GM18517 (cell line): ENCODE measurements around the gene NLRC5.
"Not testable (repeated sequence)": the region's sequence is repeated elsewhere in the genome, so short reads cannot be mapped to it uniquely, and the experiment has no call there.

Experiments
- ATAC-seq: cut with Tn5 transposase; IDR thresholded peaks from one replicate; pipeline ENCODE4 v1.9.1; 2021; ENCODE audit warnings: mild to moderate bottlenecking, moderate library complexity; ENCODE audit not compliant: unreplicated experiment

Gene NLRC5

DNA sequence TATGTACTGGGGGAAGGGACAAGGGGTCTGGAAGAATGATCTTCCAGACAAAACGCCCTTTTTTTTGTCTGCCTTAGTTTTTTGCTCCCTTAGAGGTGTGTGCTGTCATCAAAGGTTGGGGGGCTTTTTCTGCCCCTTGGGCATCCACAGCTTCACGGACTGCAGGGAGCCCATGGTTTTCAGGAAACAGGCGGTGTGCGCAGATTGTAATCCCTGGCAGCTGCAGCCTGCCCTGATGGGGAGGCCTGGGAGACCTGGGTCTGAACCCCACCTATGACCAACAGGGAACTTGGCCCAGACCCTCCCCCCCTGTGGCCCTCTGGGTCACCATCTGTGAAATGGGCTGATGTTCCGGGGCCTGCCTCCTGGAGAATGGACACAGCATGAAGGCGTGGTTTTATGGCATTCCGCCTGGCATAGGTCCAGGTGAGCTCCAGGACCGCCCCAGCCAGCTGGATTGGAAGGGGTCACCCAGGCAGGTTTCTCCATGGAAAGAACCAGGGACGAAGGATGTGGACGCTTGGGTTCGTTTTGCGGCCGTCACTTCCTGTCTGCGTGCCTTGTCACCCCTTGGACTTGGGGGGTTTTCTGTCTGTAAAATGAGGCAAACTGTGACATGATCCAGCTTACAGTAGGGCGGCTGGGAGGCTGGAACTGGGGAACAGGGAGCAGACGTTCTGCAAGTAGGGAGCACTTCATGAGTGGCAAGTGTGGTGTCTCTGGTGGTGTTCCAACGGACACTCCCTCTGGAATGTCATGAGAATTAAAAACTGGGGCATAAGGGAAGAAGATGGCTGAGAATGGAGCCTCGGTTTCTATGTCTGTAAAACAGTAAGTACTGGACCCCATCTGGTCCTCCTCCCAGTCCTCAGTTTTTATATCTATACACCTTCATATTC, 104.6 kb downstream of the NLRC5 start:
- ATAC-seq = no peak

DNA sequence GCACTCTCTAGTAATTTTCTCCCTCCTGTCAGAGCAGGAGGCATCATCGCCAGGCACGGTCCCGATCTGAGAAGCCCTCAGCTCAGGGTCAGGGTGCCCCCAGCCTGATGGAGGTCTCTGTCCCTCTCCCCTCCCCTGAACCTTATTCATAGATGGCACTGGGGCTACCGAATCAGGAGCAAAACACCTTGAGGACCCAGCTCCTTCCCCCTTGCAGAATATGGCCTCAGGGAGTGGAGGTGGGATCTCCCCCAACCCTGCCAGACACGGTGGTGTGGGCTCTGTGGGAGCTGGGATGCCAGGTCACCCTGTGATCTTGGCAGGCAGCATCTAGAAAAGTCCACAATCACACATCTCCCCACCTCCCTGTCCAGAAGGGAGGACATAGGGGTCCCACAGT, 105.6 kb downstream of the NLRC5 start:
- ATAC-seq = no peak

GRCh38 chr16:57096192-57096591, 106.8 kb downstream of the NLRC5 start:
- ATAC-seq = no peak

- ATAC-seq = no peak
These were observed 107.4 kb downstream of the NLRC5 start for GRCh38 chr16:57096793-57097192.

- ATAC-seq = no peak
These were observed 109.0 kb downstream of the NLRC5 start for GRCh38 chr16:57098188-57098841.

GRCh38 chr16:57099965-57100364, 110.6 kb downstream of the NLRC5 start:
- not testable (repeated sequence) for ATAC-seq

- ATAC-seq = no peak
These were observed 111.1 kb downstream of the NLRC5 start for GRCh38 chr16:57100445-57100844.

GRCh38 chr16:57102888-57103851, 113.8 kb downstream of the NLRC5 start:
- ATAC-seq = no peak

GRCh38 chr16:57104706-57105105, 115.3 kb downstream of the NLRC5 start:
- ATAC-seq = no peak

DNA sequence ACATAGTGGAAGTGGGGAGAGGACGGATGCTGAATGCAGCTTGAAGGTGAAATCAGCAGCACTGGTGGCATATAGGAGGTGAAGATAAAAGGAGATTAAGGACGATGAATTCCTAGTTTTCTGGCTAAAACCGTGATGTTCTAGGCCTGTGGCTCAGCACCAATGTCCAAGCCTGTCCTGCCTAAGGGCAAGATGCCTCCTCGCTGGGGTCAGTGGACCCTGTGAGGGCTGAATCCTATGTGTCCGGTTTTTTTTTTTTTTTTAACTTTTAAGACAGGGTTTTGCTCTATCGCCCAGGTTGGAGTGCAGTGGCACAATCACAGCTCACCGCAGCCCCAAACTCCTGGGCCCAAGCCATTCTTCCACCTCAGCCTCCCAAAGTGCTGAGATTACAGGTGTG, 115.8 kb downstream of the NLRC5 start:
- no peak for ATAC-seq

GRCh38 chr16:57106767-57107166, 117.4 kb downstream of the NLRC5 start:
- no peak for ATAC-seq

GRCh38 chr16:57107321-57107922, 118.1 kb downstream of the NLRC5 start:
- ATAC-seq = no peak

GRCh38 chr16:57108432-57108831, 119.1 kb downstream of the NLRC5 start:
- ATAC-seq = no peak

DNA sequence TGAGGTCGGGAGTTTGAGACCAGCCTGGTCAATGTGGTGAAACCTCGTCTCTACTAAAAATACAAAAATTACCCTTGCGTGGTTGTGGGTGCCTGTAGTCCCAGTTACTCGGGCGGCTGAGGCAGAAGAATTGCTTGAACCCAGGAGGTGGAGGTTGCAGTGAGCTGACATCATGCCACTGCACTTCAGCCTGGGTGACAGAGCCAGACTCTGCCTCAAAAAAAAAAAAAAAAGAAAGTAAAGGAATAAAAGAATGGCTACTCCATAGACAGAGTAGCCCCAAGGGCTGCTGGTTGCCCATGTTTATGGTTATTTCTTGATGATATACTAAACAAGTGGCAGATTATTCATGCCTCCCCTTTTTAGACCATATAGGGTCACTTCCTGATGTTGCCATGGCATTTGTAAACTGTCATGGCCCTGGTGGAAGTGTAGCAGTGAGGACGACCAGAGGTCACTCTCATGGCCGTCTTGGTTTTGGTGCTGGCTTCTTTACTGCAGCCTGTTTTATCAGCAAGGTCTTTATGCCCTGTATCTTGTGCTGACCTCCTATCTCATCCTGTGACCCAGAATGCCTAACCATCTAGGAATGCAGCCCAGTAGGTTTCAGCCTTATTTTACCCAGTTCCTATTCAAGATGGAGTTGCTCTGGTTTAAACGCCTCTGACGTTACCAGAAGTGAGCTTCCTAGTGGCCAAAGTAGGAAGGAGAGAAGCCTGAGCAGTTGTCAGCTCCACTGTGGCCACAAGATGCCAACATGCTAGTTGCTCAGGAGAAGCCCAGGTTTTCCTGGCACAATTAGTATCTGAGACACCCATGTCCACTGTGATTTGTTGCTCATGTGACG, 120.1 kb downstream of the NLRC5 start:
- ATAC-seq = not testable (repeated sequence)

DNA sequence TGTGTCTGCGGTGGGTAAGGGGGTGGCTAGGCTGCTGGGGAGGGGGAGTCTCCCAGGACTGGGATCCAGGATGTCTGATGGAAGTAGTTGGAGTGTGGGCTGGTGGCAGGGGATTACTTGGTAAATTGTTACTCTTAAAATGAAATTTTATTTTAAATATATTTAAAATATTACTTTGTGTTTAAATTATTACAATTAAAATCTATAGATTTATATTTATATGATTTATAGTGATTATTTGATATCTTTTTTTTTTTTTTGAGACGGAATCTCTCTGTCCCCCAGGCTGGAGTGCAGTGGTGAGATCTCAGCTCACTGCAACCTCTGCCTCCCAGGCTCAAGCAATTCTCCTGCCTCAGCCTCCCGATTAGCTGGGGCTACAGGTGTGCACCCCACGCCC, 121.6 kb downstream of the NLRC5 start:
- ATAC-seq = no peak

GRCh38 chr16:57111420-57111819, 122.1 kb downstream of the NLRC5 start:
- no peak for ATAC-seq

GRCh38 chr16:57112403-57113041, 123.2 kb downstream of the NLRC5 start:
- no peak for ATAC-seq

DNA sequence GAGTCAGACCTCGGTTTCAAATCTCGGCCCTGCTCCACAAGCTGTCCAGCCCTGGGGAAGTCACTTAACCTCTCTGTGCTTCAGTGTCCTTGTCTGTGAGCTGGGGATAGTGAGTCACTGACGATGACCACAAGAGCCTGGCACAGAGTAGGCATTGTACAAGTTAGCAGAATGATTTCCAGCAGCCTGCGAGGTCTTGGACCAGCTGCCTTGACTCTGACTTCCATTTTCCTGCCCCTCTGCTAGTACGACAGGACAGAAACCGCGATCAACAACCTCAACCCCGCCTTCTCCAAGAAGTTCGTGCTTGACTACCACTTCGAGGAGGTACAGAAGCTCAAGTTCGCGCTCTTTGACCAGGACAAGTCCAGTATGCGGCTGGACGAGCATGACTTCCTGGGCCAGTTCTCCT, 123.7 kb downstream of the NLRC5 start:
- no peak for ATAC-seq

DNA sequence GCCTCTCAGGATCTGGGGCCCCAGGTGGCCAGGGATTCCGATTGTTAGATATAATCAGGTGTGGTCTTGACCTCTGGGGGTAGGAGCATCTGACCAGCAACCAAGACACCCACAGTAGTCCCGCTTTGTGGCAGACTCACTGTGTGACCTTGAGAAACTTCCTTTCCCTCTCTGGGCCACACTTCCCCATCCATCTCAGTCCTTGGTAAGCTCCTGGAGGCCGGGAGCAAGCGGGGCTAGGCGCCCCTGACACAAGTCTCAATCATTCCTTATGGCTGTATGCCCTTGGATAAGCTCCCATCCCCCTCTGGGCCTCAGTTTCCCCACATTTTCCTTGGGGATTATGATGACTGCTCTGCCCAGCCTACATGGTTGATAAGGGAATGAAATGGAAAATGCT, 124.3 kb downstream of the NLRC5 start:
- no peak for ATAC-seq
